Panc1 (cell line): ENCODE results near the gene ZNF32.

Experiments
- CTCF ChIP-seq: fragments of 450-650 bp; IDR thresholded peaks from 2 replicates; pipeline ENCODE4 v1.5.1; 2017; ENCODE audit warnings: mild to moderate bottlenecking
- POLR2AphosphoS5 ChIP-seq: IDR thresholded peaks from 2 replicates; pipeline ENCODE4 v1.6.1; 2012; ENCODE audit warnings: mild to moderate bottlenecking, low read depth, low read length, moderate library complexity
- TCF7L2 ChIP-seq: IDR thresholded peaks from 2 replicates; pipeline ENCODE4 v1.6.1; 2011; ENCODE audit warnings: mild to moderate bottlenecking, low read depth, low read length, inconsistent platforms
- TF ChIP-seq, protein P1 (sequence below), 2 experiments: IDR thresholded peaks; 2 replicates each; pipeline ENCODE4 v1.6.1; 2011 to 2012; ENCODE audit warnings: low read depth in 2 of 2, control low read depth in 1 of 2, low read length in 1 of 2, mild to moderate bottlenecking in 1 of 2, moderate library complexity in 1 of 2; ENCODE audit not compliant: insufficient read depth in 1 of 2

DNA sequence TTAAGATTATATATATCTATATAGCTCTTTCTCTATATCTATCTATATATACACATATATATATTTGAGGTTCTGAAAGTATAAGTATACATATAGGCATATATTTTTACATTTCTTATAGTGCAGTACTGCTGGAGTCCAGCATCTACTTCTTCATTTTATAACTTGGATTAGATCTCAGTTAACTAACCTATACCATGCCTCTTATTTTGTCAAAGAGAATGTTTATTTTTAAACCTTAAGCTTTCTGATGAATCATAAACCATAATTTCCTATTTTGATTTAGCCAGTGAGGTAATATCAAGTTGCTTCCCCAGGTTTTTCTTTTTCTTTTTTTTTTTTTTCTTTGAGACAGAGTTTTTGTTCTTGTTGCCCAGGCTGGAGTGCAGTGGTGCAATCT is 8.1 kb downstream of the ZNF32 start:
- TF ChIP-seq CTCF (no peak), TCF7L2 (no peak), POLR2AphosphoS5 (no peak)
- TF ChIP-seq, protein P1, sequence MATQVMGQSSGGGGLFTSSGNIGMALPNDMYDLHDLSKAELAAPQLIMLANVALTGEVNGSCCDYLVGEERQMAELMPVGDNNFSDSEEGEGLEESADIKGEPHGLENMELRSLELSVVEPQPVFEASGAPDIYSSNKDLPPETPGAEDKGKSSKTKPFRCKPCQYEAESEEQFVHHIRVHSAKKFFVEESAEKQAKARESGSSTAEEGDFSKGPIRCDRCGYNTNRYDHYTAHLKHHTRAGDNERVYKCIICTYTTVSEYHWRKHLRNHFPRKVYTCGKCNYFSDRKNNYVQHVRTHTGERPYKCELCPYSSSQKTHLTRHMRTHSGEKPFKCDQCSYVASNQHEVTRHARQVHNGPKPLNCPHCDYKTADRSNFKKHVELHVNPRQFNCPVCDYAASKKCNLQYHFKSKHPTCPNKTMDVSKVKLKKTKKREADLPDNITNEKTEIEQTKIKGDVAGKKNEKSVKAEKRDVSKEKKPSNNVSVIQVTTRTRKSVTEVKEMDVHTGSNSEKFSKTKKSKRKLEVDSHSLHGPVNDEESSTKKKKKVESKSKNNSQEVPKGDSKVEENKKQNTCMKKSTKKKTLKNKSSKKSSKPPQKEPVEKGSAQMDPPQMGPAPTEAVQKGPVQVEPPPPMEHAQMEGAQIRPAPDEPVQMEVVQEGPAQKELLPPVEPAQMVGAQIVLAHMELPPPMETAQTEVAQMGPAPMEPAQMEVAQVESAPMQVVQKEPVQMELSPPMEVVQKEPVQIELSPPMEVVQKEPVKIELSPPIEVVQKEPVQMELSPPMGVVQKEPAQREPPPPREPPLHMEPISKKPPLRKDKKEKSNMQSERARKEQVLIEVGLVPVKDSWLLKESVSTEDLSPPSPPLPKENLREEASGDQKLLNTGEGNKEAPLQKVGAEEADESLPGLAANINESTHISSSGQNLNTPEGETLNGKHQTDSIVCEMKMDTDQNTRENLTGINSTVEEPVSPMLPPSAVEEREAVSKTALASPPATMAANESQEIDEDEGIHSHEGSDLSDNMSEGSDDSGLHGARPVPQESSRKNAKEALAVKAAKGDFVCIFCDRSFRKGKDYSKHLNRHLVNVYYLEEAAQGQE (IDR thresholded peaks at IDR 0.05; ENCODE audit: insufficient read depth in 1 of 2, low read depth in 2 of 2, low read length in 1 of 2), result no peak
